Measurements from ENCODE around the gene SMCR8. TPM values are rescaled to one million over a fixed set of nuclear protein-coding genes. Genes with fewer than 3 reads are reported as not detected.
A peak's percentile ranks its signal among the peaks of the same experiment; 100 is the strongest.

The SMCR8 gene
- total RNA-seq, result 10 to 100 TPM; 13.2 to 14.5 TPM

- Mint-ChIP-seq H3K27ac (peak within 1 kb of the TSS; percentile 100), H3K9me3 (ENCODE audit: low read depth) (no peaks in the 10 kb centered on the region), H3K4me1 (peaks cover 71% of the 10 kb centered on the region), H3K27me3 (no peaks in the 10 kb centered on the region), H3K36me3 (ENCODE audit: low read depth) (peaks cover 37% of the 10 kb centered on the region), H3K4me3 (peak within 1 kb of the TSS; percentile 85)
- CTCF ChIA-PET, result interaction anchor here (0.9 to 1.1 kb wide), 2 partner anchors 13 to 54 kb away, joined by 3 read pairs; no protein-coding TSS in a partner anchor
- POLR2A ChIA-PET, result interaction anchor here (0.6 to 1.0 kb wide), 2 partner anchors 132 to 631 kb away, joined by 4 to 5 read pairs; no protein-coding TSS in a partner anchor
- peak; percentile 95 for ATAC-seq
- DNase-seq, result peak; percentile 99
- intact Hi-C loops (cut with DNase I, micrococcal nuclease), result loop anchor here (1.0 to 2.0 kb wide), 10 partner anchors 48 to 689 kb away; partner anchors contain the start of genes ALKBH5 (in 2 of the 2), LLGL1 (in 2 of the 2), MIEF2 (in 2 of the 2) and ATPAF2 (in 1 of the 2)
Observed at GRCh38 chr17:18314731-18315561, at the start of gene SMCR8, which contains the start of gene TOP3A. TSS of gene SMCR8 (plus strand) at chr17:18315293. CDS start at chr17:18315790, 497 bp downstream. TSS of gene TOP3A (minus strand) at chr17:18314994. CDS start at chr17:18314778, 216 bp downstream.

DNA sequence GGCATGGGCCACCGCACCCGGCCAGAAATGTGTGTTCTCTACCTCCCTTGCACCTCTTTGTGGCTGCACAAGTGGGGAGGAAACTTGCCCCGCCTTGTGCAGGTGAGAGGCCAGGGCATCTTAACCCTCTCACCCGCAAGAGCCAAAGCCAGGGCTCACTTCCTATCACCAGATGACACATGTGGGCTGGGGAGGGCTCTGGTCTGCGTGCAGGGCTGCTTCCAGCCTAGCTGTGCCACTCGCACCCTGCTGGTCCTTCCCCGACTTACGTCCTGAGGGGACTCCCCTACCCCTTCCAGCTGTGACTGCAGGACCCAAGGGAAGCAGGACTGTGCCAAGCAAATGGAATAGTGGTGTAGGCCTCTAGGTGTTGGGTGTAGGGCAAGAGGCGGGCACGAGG lies 47.7 kb upstream of the SMCR8 start:
- Mint-ChIP-seq H3K36me3 (ENCODE audit: low read depth) (peaks cover 5% of the 10 kb centered on the region), H3K9me3 (ENCODE audit: low read depth) (no peaks in the 10 kb centered on the region), H3K27me3 (no peaks in the 10 kb centered on the region), H3K4me1 (peaks cover 4% of the 10 kb centered on the region), H3K4me3 (no peak overlapping the region), H3K27ac (no peak overlapping the region)
- POLR2A ChIA-PET, result no interaction called here
- no peak for DNase-seq
- intact Hi-C loops (cut with DNase I, micrococcal nuclease), result no loop called here
- ATAC-seq, result no peak
- CTCF ChIA-PET, result interaction anchor here (0.7 kb wide), 1 partner anchor 18 kb away, joined by 5 read pairs; no protein-coding TSS in a partner anchor

- intact Hi-C loops (cut with DNase I, micrococcal nuclease), result no loop called here
- ChIA-PET CTCF (interaction anchor here (0.7 to 0.8 kb wide), 3 partner anchors 17 to 42 kb away, joined by 3 to 6 read pairs (median 5); no protein-coding TSS in a partner anchor), POLR2A (no interaction called here)
- Mint-ChIP-seq H3K27me3 (no peaks in the 10 kb centered on the region), H3K27ac (no peak overlapping the region), H3K9me3 (ENCODE audit: low read depth) (no peaks in the 10 kb centered on the region), H3K36me3 (ENCODE audit: low read depth) (peaks cover 8% of the 10 kb centered on the region), H3K4me3 (no peak overlapping the region), H3K4me1 (peaks cover 3% of the 10 kb centered on the region)
- no peak for DNase-seq
- peak; percentile 55 for ATAC-seq
Observed at GRCh38 chr17:18267927-18268711, 47.0 kb upstream of the SMCR8 start.

- CTCF ChIA-PET, result interaction anchor here (0.6 kb wide), 1 partner anchor 54 kb away, joined by 4 read pairs; no protein-coding TSS in a partner anchor
Observed at GRCh38 chr17:18270046-18270931, 44.8 kb upstream of the SMCR8 start.

GRCh38 chr17:18277076-18277475 lies 38.0 kb upstream of the SMCR8 start:
- intact Hi-C loops (cut with DNase I, micrococcal nuclease), result no loop called here
- H3K9me3 Mint-ChIP-seq (ENCODE audit: low read depth), result no peaks in the 10 kb centered on the region
- H3K4me3 Mint-ChIP-seq, result no peak overlapping the region
- no peak overlapping the region for H3K27ac Mint-ChIP-seq
- no peaks in the 10 kb centered on the region for H3K4me1 Mint-ChIP-seq
- H3K36me3 Mint-ChIP-seq (ENCODE audit: low read depth), result peaks cover 25% of the 10 kb centered on the region
- ATAC-seq (no peak), DNase-seq (no peak)
- no peaks in the 10 kb centered on the region for H3K27me3 Mint-ChIP-seq
- ChIA-PET CTCF (interaction anchor here (0.7 kb wide), 1 partner anchor 137 kb away, joined by 3 read pairs; no protein-coding TSS in a partner anchor), POLR2A (no interaction called here)

More at GRCh38 chr17:18270046-18270931, 44.8 kb upstream of the SMCR8 start:
- H3K4me3 Mint-ChIP-seq, result no peak overlapping the region
- H3K27me3 Mint-ChIP-seq, result no peaks in the 10 kb centered on the region
- POLR2A ChIA-PET, result no interaction called here
- no peaks in the 10 kb centered on the region for H3K9me3 Mint-ChIP-seq (ENCODE audit: low read depth)
- H3K4me1 Mint-ChIP-seq, result peaks cover 3% of the 10 kb centered on the region
- H3K36me3 Mint-ChIP-seq (ENCODE audit: low read depth), result peaks cover 10% of the 10 kb centered on the region
- DNase-seq (no peak), ATAC-seq (no peak)
- intact Hi-C loops (cut with DNase I, micrococcal nuclease), result no loop called here
- H3K27ac Mint-ChIP-seq, result no peak overlapping the region

GRCh38 chr17:18278867-18279266 lies 36.2 kb upstream of the SMCR8 start:
- Mint-ChIP-seq H3K27me3 (no peaks in the 10 kb centered on the region), H3K36me3 (ENCODE audit: low read depth) (peaks cover 35% of the 10 kb centered on the region), H3K9me3 (ENCODE audit: low read depth) (no peaks in the 10 kb centered on the region), H3K4me3 (no peak overlapping the region), H3K4me1 (no peaks in the 10 kb centered on the region), H3K27ac (no peak overlapping the region)
- ATAC-seq (no peak), DNase-seq (no peak)
- CTCF ChIA-PET, result no interaction called here
- intact Hi-C loops (cut with DNase I, micrococcal nuclease), result no loop called here
- POLR2A ChIA-PET, result no interaction called here

DNA sequence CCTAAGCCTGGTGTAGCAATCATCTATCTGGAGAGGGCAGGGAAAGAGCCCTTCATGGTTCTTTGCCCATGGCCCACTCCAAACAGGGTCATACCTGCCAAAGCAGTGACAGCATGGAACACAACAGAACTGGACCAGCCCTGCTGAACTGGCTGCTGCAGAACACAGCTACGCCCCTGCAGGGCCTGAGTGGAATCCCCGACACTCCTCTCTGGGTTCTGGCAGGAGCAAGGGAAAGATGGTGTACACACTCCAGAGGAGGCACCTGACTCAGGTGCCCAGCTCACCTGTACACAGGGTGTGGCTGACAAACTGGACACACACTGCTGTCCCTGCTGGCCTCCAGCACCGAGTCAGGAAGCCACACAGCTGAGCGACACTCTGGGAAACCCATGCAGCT lies 34.8 kb upstream of the SMCR8 start:
- H3K4me1 Mint-ChIP-seq, result no peaks in the 10 kb centered on the region
- ATAC-seq (no peak), DNase-seq (no peak)
- no peaks in the 10 kb centered on the region for H3K9me3 Mint-ChIP-seq (ENCODE audit: low read depth)
- H3K4me3 Mint-ChIP-seq, result no peak overlapping the region
- no peak overlapping the region for H3K27ac Mint-ChIP-seq
- ChIA-PET CTCF (no interaction called here), POLR2A (no interaction called here)
- H3K27me3 Mint-ChIP-seq, result no peaks in the 10 kb centered on the region
- intact Hi-C loops (cut with DNase I, micrococcal nuclease), result no loop called here
- peaks cover 42% of the 10 kb centered on the region for H3K36me3 Mint-ChIP-seq (ENCODE audit: low read depth)

GRCh38 chr17:18280766-18281371 lies 34.2 kb upstream of the SMCR8 start:
- no peaks in the 10 kb centered on the region for H3K27me3 Mint-ChIP-seq
- intact Hi-C loops (cut with DNase I, micrococcal nuclease), result no loop called here
- ChIA-PET CTCF (interaction anchor here (0.5 kb wide), 1 partner anchor 72 kb away, joined by 3 read pairs; no protein-coding TSS in a partner anchor), POLR2A (no interaction called here)
- DNase-seq, result no peak
- peaks cover 47% of the 10 kb centered on the region for H3K36me3 Mint-ChIP-seq (ENCODE audit: low read depth)
- no peaks in the 10 kb centered on the region for H3K4me1 Mint-ChIP-seq
- no peak for ATAC-seq
- H3K9me3 Mint-ChIP-seq (ENCODE audit: low read depth), result no peaks in the 10 kb centered on the region
- no peak overlapping the region for H3K27ac Mint-ChIP-seq
- no peak overlapping the region for H3K4me3 Mint-ChIP-seq

DNA sequence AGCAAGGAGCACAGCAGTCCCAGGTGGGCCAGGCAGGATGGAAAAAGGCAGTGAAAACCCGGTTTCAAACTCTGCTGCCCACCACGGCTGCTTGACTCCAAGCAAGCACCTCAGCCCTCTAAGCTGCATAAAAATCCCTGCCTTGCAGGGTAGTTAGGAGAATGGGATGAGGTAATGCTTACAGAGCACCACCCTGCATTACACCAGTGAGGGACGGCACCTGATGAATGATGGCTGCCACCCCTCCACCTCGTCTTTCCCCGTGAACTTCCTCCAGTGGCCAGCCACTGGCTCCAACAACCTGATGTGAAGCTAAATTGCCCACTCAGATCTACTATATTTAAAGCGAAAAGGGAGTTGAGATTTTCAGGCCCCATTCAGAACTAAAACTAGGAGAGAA lies 33.3 kb upstream of the SMCR8 start:
- POLR2A ChIA-PET, result no interaction called here
- Mint-ChIP-seq H3K27me3 (no peaks in the 10 kb centered on the region), H3K9me3 (ENCODE audit: low read depth) (no peaks in the 10 kb centered on the region), H3K27ac (no peak overlapping the region), H3K36me3 (ENCODE audit: low read depth) (peaks cover 53% of the 10 kb centered on the region), H3K4me1 (no peaks in the 10 kb centered on the region), H3K4me3 (no peak overlapping the region)
- ATAC-seq, result no peak
- intact Hi-C loops (cut with DNase I, micrococcal nuclease), result no loop called here
- no peak for DNase-seq
- CTCF ChIA-PET, result no interaction called here

GRCh38 chr17:18285296-18285695 lies 29.8 kb upstream of the SMCR8 start:
- ChIA-PET POLR2A (no interaction called here), CTCF (interaction anchor here (0.9 to 1.2 kb wide), 2 partner anchors 17 to 36 kb away, joined by 4 to 5 read pairs; no protein-coding TSS in a partner anchor)
- no peak for DNase-seq
- no peaks in the 10 kb centered on the region for H3K27me3 Mint-ChIP-seq
- intact Hi-C loops (cut with DNase I, micrococcal nuclease), result no loop called here
- no peak overlapping the region for H3K4me3 Mint-ChIP-seq
- H3K9me3 Mint-ChIP-seq (ENCODE audit: low read depth), result no peaks in the 10 kb centered on the region
- peaks cover 64% of the 10 kb centered on the region for H3K36me3 Mint-ChIP-seq (ENCODE audit: low read depth)
- no peak for ATAC-seq
- no peaks in the 10 kb centered on the region for H3K4me1 Mint-ChIP-seq
- no peak overlapping the region for H3K27ac Mint-ChIP-seq

Measured in activated CD4-positive, alpha-beta T cell treated with anti-CD3 and anti-CD28 coated beads for 36 hours (primary cell).